ENCODE measurements around the gene TMPRSS13. TPM values are rescaled to one million over a fixed set of nuclear protein-coding genes. Genes with fewer than 3 reads are reported as not detected.

TMPRSS13 gene
- total RNA-seq, 1 donor from 2014 or later: not detected

Other genes with a start within 250 kb of the TMPRSS13 start
- 0.22 TPM for gene DSCAML1, start 132.2 kb downstream of the TMPRSS13 start, total RNA-seq
- 2.7 TPM for gene FXYD2, start 104.7 kb downstream of the TMPRSS13 start, total RNA-seq
- 41.2 TPM for gene FXYD6, start 52.7 kb downstream of the TMPRSS13 start, total RNA-seq
- gene IL10RA, start 57.0 kb upstream of the TMPRSS13 start, total RNA-seq: 7.2 TPM
- gene TMPRSS4, start 147.7 kb upstream of the TMPRSS13 start, total RNA-seq: not detected
- gene SMIM35, start 157.6 kb upstream of the TMPRSS13 start, total RNA-seq: not detected
- gene SCN4B, start 223.4 kb upstream of the TMPRSS13 start, total RNA-seq: 12.6 TPM
- 18.3 TPM for gene SCN2B, start 247.2 kb upstream of the TMPRSS13 start, total RNA-seq

Measured in Right ventricle myocardium inferior (tissue), 1 donor.